Measurements from ENCODE around the gene PPP1CA.

The PPP1CA gene

GRCh38 chr11:67349457-67349856 lies 52.2 kb downstream of the PPP1CA start:
- DNase-seq: no peak

GRCh38 chr11:67349036-67349435 lies 52.6 kb downstream of the PPP1CA start:
- DNase-seq: no peak
